ENCODE measurements around the gene RAB36.
A peak's percentile ranks its signal among the peaks of the same experiment; 100 is the strongest.

RAB36 gene

GRCh38 chr22:23177197-23177596, 31.9 kb downstream of the RAB36 start:
- TF ChIP-seq REST (IDR thresholded peaks at IDR 0.05; ENCODE audit: insufficient read depth in 1 of 2, low read depth in 2 of 2, low read length in 2 of 2) = no peak
- no peak for TF ChIP-seq TAF1 (IDR thresholded peaks at IDR 0.05; ENCODE audit: borderline replicate concordance, insufficient read depth, low read length)
- TF ChIP-seq FOXP2 (optimal IDR thresholded peaks at IDR 0.05; ENCODE audit: borderline replicate concordance, extremely low read depth, extremely low read length, insufficient read depth) = no peak
- TF ChIP-seq POLR2AphosphoS5 (IDR thresholded peaks at IDR 0.05; ENCODE audit: low read depth, low read length) = no peak
- no peak for TF ChIP-seq SIN3A (IDR thresholded peaks at IDR 0.05; ENCODE audit: borderline replicate concordance, insufficient read depth, low read length)

- TF ChIP-seq POLR2AphosphoS5 (IDR thresholded peaks at IDR 0.05; ENCODE audit: low read depth, low read length) = no peak
- TF ChIP-seq TAF1 (IDR thresholded peaks at IDR 0.05; ENCODE audit: borderline replicate concordance, insufficient read depth, low read length) = no peak
- TF ChIP-seq FOXP2 (optimal IDR thresholded peaks at IDR 0.05; ENCODE audit: borderline replicate concordance, extremely low read depth, extremely low read length, insufficient read depth) = no peak
These were observed 33.4 kb downstream of the RAB36 start for GRCh38 chr22:23178512-23179254.

GRCh38 chr22:23179381-23180299, 34.4 kb downstream of the RAB36 start:
- TF ChIP-seq FOXP2 (optimal IDR thresholded peaks at IDR 0.05; ENCODE audit: borderline replicate concordance, extremely low read depth, extremely low read length, insufficient read depth) (no peak), TAF1 (IDR thresholded peaks at IDR 0.05; ENCODE audit: borderline replicate concordance, insufficient read depth, low read length) (no peak), REST (IDR thresholded peaks at IDR 0.05; ENCODE audit: insufficient read depth in 1 of 2, low read depth in 2 of 2, low read length in 2 of 2) (no peak), POLR2AphosphoS5 (IDR thresholded peaks at IDR 0.05; ENCODE audit: low read depth, low read length) (no peak)

- TF ChIP-seq TAF1 (IDR thresholded peaks at IDR 0.05; ENCODE audit: borderline replicate concordance, insufficient read depth, low read length) (0 out of 2 replicates have a peak, but pooled peaks have one; percentile 43), FOXP2 (optimal IDR thresholded peaks at IDR 0.05; ENCODE audit: borderline replicate concordance, extremely low read depth, extremely low read length, insufficient read depth) (peak; percentile 46), SIN3A (IDR thresholded peaks at IDR 0.05; ENCODE audit: borderline replicate concordance, insufficient read depth, low read length) (no peak), POLR2AphosphoS5 (IDR thresholded peaks at IDR 0.05; ENCODE audit: low read depth, low read length) (peak; percentile 59; the same call in 1 of the 2 replicates), REST (IDR thresholded peaks at IDR 0.05; ENCODE audit: insufficient read depth in 1 of 2, low read depth in 2 of 2, low read length in 2 of 2) (no peak)
These were observed 35.1 kb downstream of the RAB36 start, which contains the start of gene BCR for GRCh38 chr22:23180301-23180892. TSS of gene BCR (plus strand) at chr22:23180509. CDS start at chr22:23180961, 452 bp downstream.

Measured in PFSK-1 (cell line).